ENCODE data around the gene IL10RB. TPM values are rescaled to one million over a fixed set of nuclear protein-coding genes. Genes with fewer than 3 reads are reported as not detected.

The IL10RB gene
- total and polyA plus RNA-seq, 10 of the 15 experiments (the other 5 are each of a cell fraction or from before 2014, with no cell fraction given): 15.0 to 55.1 (median 34.9) TPM

DNA sequence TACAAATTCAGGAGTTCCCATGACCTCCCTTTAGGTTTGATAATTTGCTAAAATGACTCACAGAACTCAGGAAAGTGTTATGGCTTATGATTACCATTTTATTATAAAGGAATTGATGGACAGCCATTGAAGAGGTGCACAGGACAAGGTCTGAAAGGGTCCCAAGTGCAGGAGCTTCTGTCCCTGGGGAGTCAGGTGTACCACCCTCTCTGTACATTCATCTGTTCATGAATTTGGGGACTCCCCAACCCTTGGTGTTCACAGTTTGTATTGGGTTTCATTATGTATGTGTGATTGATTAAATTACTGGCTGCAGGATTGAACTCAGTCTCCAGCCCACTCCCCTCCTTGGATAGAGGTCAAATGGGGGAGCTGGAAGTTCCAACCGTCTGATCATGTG is 10.8 kb upstream of the IL10RB start:
- BruUV-seq (replicated peaks): no TSS peak
- Histone ChIP-seq H4K20me1 (ENCODE audit: control insufficient read depth, insufficient read depth) (no peaks in the 10 kb centered on the region), H3K4me1 (ENCODE audit: control insufficient read depth, insufficient read depth, low read length) (no peaks in the 10 kb centered on the region), H3K27ac (ENCODE audit: control insufficient read depth, insufficient read depth) (no peak overlapping the region), H3K36me3 (ENCODE audit: control insufficient read depth in 2 of 2, insufficient read depth in 2 of 2, low read length in 1 of 2) (peaks cover 25 to 57% of the 10 kb centered on the region in 2 experiments), H3K9ac (ENCODE audit: control insufficient read depth, insufficient read depth, low read length) (no peak overlapping the region), H3K9me3 (replicated peaks; ENCODE audit: control insufficient read depth, insufficient read depth, low read length) (no peaks in the 10 kb centered on the region; the same call in 2 of the 3 replicates), H3K27me3 (replicated peaks in 1 of 2; ENCODE audit: control insufficient read depth in 2 of 2, insufficient read depth in 2 of 2, low read length in 1 of 2) (no peaks in the 10 kb centered on the region), H3K4me2 (ENCODE audit: control insufficient read depth, insufficient read depth) (no peak overlapping the region), H3K4me3 (no peak overlapping the region), H2AFZ (ENCODE audit: control insufficient read depth, low read depth, low read length) (no peak overlapping the region), H3K79me2 (ENCODE audit: control insufficient read depth, insufficient read depth, low read length) (no peaks in the 10 kb centered on the region; the same call in 1 of the 2 replicates)
- 5% methylated on average over 1 of the region's 1 CpG for WGBS (ENCODE audit: insufficient coverage, insufficient replicate concordance, low lambda C conversion rate, missing lambda C conversion rate)
- intact Hi-C loops (cut with micrococcal nuclease; ENCODE audit: unreplicated experiment): no loop called here
- ChIA-PET CTCF (interaction anchor here (1.0 kb wide), 2 partner anchors 13 to 125 kb away, joined by 3 read pairs; no protein-coding TSS in a partner anchor), RAD21 (ENCODE audit: unreplicated experiment) (interaction anchor here (0.9 to 1.0 kb wide), 3 partner anchors 11 to 350 kb away, joined by 3 to 4 read pairs (median 3); partner anchors contain the start of gene IL10RB), SMC1A (ENCODE audit: uncharacterized antibody, unreplicated experiment) (interaction anchor here (0.9 to 2.5 kb wide), 7 partner anchors 10 to 58 kb away, joined by 3 to 7 read pairs (median 4); no protein-coding TSS in a partner anchor), POLR2A (interaction anchor here (0.9 kb wide), 1 partner anchor 10 kb away, joined by 4 read pairs; no protein-coding TSS in a partner anchor)
- TF ChIP-seq MEF2B (IDR thresholded peaks at IDR 0.05; ENCODE audit: partially characterized antibody, poor library complexity, severe bottlenecking) (peak; percentile 52), POU2F2 (IDR thresholded peaks at IDR 0.05; ENCODE audit: borderline replicate concordance, low read depth, low read length) (no peak)
- DNase-seq (ENCODE audit: low read depth, low spot score): no peak
- FAIRE-seq: no peak
- in situ Hi-C loops (cut with MboI): loop anchor here (25.0 kb wide), 1 partner anchor 1607 kb away; no protein-coding TSS in a partner anchor
- ATAC-seq: peak; percentile 62

DNA sequence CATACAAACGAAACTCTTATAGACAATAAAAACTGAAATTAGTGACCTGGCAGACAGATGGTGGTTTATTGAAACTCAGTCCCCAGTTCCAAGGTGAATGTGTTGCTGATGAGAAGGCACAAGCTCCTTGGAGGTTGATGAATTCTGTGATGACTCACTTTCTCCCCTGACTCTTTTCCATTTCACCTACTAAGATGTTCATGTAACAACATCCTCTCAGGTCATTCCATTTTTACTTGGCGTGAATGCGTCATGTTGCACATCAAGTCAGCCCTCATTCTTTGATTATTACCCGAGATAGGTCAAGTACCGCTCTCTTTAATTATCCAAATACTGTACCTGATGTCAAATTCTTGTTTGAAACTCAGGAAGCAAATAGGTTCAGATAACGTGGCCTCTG is 10.1 kb upstream of the IL10RB start:
- WGBS (ENCODE audit: insufficient coverage, insufficient replicate concordance, low lambda C conversion rate, missing lambda C conversion rate): 77% methylated on average over 6 of the region's 6 CpGs
- intact Hi-C loops (cut with micrococcal nuclease; ENCODE audit: unreplicated experiment) (no loop called here), in situ Hi-C loops (cut with MboI) (loop anchor here (25.0 kb wide), 1 partner anchor 1606 kb away; no protein-coding TSS in a partner anchor)
- SMC1A ChIA-PET (ENCODE audit: uncharacterized antibody, unreplicated experiment): interaction anchor here (0.9 to 2.5 kb wide), 7 partner anchors 10 to 179 kb away, joined by 3 to 7 read pairs (median 3); no protein-coding TSS in a partner anchor
- RAD21 ChIA-PET (ENCODE audit: unreplicated experiment): interaction anchor here (1.0 kb wide), 2 partner anchors 28 to 350 kb away, joined by 3 read pairs; no protein-coding TSS in a partner anchor
- POLR2A ChIA-PET: interaction anchor here (0.6 to 0.9 kb wide), 2 partner anchors 9 to 322 kb away, joined by 3 to 4 read pairs; no protein-coding TSS in a partner anchor
- no peak overlapping the region for H3K27ac ChIP-seq (ENCODE audit: control insufficient read depth, insufficient read depth)
- H3K4me2 ChIP-seq (ENCODE audit: control insufficient read depth, insufficient read depth): no peak overlapping the region
- H3K27me3 ChIP-seq (replicated peaks in 1 of 2; ENCODE audit: control insufficient read depth in 2 of 2, insufficient read depth in 2 of 2, low read length in 1 of 2): no peaks in the 10 kb centered on the region
- CTCF ChIA-PET: interaction anchor here (0.6 to 1.0 kb wide), 3 partner anchors 13 to 124 kb away, joined by 3 read pairs; no protein-coding TSS in a partner anchor
- H3K9me3 ChIP-seq (replicated peaks; ENCODE audit: control insufficient read depth, insufficient read depth, low read length): no peaks in the 10 kb centered on the region; the same call in 2 of the 3 replicates
- H2AFZ ChIP-seq (ENCODE audit: control insufficient read depth, low read depth, low read length): no peak overlapping the region
- H4K20me1 ChIP-seq (ENCODE audit: control insufficient read depth, insufficient read depth): no peaks in the 10 kb centered on the region
- DNase-seq (ENCODE audit: low read depth, low spot score): no peak
- no peak for FAIRE-seq
- no peak for ATAC-seq
- no peaks in the 10 kb centered on the region for H3K4me1 ChIP-seq (ENCODE audit: control insufficient read depth, insufficient read depth, low read length)
- TF ChIP-seq ETV6 (conservative IDR thresholded peaks at IDR 0.05 in 1 of 2, IDR thresholded peaks at IDR 0.05 in 1 of 2; ENCODE audit: borderline replicate concordance in 1 of 2, low read depth in 1 of 2): no peak
- TF ChIP-seq PML (IDR thresholded peaks at IDR 0.05; ENCODE audit: low read length): no peak
- TF ChIP-seq SPI1 (IDR thresholded peaks at IDR 0.05; ENCODE audit: borderline replicate concordance, insufficient read depth, low read depth, low read length): no peak
- TF ChIP-seq NFIC (IDR thresholded peaks at IDR 0.05; ENCODE audit: low read depth, low read length): no peak
- no peak for TF ChIP-seq CBX3 (IDR thresholded peaks at IDR 0.05; ENCODE audit: borderline replicate concordance, low read depth)
- no peak for TF ChIP-seq HDAC6 (IDR thresholded peaks at IDR 0.05; ENCODE audit: unreplicated experiment)
- no peak for TF ChIP-seq ATF7 (IDR thresholded peaks at IDR 0.05; ENCODE audit: low read depth)
- TF ChIP-seq POU2F2 (IDR thresholded peaks at IDR 0.05; ENCODE audit: borderline replicate concordance, low read depth, low read length): no peak
- no peak for TF ChIP-seq BMI1 (IDR thresholded peaks at IDR 0.05; ENCODE audit: borderline replicate concordance)
- TF ChIP-seq STAT1 (conservative IDR thresholded peaks at IDR 0.05): no peak
- no peak for TF ChIP-seq KDM1A (IDR thresholded peaks at IDR 0.05; ENCODE audit: borderline replicate concordance)
- no peak for TF ChIP-seq TCF12 (IDR thresholded peaks at IDR 0.05; ENCODE audit: low read depth, low read length)
- no peak for TF ChIP-seq POLR2AphosphoS2 (IDR thresholded peaks at IDR 0.05; ENCODE audit: low read depth, low read length)
- no peak for TF ChIP-seq IKZF2 (IDR thresholded peaks at IDR 0.05)
- no TSS peak for BruUV-seq (replicated peaks)
- H3K9ac ChIP-seq (ENCODE audit: control insufficient read depth, insufficient read depth, low read length): no peak overlapping the region
- H3K79me2 ChIP-seq (ENCODE audit: control insufficient read depth, insufficient read depth, low read length): no peaks in the 10 kb centered on the region; the same call in 1 of the 2 replicates
- H3K36me3 ChIP-seq (ENCODE audit: control insufficient read depth in 2 of 2, insufficient read depth in 2 of 2, low read length in 1 of 2): peaks cover 23 to 54% of the 10 kb centered on the region in 2 experiments
- H3K4me3 ChIP-seq: no peak overlapping the region
